GM21528 (cell line): ENCODE results near the gene SGK2.

Experiments
- ATAC-seq: cut with Tn5 transposase; IDR thresholded peaks from one replicate; pipeline ENCODE4 v1.9.1; 2021; ENCODE audit warnings: mild to moderate bottlenecking, moderate library complexity; ENCODE audit not compliant: unreplicated experiment, low FRiP score

Gene SGK2

DNA sequence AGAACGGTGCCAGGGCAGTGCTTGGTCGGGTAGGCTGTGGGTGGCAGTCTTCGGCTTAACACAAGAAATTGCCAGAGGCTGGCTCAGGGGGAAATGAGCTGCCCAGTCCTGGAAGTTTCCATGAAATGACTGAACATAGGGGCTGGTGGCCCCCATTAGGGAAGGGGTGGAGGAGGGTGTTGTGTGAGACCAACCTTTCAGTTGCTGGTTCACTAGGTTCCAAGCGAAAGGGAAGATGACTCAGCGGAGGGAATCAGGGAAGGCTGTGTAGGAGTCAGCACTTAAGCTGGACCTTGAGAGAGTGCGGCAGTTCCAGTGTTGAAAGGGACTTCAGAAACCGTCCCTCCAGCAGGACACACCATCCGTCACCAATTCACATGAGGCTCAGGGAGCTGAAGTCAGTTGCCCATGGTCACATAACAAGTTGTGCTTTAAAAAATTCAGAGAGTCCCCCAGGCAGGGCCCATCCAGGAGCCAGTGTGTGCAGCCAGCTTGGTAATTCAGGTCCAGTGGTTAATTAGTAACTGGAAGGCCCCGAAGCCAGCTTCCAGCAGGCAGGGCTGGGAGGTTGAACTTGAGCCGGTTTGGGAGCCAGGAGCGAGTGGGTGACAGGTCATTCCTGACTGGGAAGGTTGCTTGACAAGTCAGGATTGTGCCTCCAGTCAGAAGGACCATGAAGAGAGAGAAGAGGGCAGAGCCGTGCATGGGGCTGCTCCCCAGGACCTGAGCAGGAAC lies at the start of gene SGK2:
TSS of gene SGK2 (plus strand) at position 616 of the 735 bp plus-strand sequence. CDS start 7,469 bp downstream, outside the sequence.
- no peak for ATAC-seq

DNA sequence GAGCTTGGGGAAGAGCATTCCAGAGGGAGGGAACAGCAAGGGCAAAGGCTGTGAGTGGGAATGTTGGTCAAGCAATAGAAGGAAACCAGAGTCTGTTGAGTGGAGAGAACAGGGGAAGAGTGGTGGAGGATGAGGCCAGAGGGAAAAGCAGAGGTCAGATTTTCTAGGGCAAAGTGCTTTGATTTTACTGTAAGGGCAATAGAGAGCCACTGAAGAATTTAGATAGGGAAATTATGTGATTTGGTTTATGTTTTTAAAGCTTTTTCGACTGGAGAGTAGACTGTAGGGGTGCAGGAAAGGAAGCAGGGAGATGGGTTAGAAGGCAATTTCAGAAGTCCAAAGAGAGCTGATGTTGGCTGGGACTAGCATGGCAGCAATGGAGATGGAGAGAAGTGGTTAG lies 46.9 kb upstream of the SGK2 start:
- ATAC-seq: no peak

DNA sequence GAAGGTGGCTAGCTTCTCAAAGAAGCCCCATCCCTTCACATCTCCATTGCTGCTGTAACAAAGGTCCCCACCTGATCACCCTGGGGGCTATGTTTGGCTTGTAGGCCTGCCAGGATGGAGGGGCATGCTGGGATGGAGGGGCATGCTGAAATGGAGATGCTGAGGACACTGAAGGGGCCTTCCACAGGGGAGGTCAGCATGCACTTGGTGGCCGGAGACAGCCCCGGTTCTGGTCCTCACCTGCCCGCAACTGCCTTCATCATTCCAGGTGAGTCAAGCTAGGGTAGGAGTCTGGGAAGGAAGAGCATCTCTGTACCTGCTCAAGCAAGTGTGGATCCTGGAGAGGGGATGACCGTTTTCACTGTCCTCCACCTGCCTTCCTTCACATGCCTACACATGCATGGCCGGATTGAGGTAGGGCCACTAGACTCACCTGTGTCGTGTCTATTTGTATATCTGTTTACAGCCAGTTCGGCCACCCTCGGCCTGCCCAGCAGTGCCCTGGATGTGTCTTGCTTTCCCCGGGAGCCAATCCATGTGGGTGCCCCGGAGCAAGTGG lies 45.4 kb upstream of the SGK2 start:
- ATAC-seq: no peak

DNA sequence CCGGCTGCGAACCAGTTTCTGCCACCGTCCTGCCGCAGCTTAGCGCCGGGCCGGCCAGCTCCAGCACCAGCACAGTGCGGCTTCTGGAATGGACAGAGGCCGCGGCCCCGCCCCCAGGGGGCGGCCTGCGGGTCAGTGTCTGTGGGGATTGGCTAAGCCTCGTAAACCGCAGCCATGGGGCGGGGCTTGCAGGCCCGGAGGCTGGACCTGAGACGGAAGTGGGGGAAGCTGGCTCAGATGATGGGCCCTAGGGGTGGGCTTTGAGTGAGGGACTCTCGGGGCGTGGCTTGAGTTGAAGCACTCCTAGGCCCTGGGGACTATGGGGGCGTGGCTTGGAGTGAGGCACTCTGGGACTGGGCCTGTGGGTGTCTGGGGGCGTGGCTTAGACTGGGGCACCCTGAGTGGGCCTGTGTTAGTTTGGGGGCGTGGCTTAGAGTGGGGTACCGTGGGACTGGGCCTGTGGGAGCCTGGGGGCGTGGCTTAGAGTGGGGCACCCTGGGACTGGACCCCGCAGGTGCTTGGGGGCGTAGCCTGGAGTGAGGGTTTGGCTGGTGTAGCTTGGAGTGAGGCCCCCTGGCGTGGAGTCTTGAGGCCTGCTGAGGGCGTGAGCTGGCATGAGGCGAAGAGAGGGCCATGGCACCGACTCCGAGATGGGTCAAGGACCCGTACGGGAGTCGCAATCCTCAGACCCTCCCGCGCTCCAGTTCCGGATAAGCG lies 44.7 kb upstream of the SGK2 start:
- ATAC-seq: peak; percentile 83

DNA sequence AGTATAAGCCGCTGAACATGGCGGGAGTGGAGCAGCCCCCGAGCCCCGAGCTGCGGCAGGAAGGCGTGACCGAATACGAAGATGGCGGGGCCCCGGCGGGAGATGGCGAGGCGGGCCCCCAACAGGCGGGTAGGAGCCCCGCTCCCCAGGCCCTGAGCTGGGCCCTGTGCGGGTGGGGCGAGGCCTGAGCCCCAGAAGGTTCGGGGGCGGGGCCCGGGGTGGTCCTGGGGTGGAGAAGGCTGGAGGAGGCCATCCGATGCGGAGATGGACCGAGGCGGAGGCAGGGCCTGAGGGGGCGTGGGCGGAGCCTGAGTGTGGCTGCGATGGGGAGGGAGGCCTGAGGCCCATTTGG lies 44.2 kb upstream of the SGK2 start:
- ATAC-seq: peak; percentile 24

DNA sequence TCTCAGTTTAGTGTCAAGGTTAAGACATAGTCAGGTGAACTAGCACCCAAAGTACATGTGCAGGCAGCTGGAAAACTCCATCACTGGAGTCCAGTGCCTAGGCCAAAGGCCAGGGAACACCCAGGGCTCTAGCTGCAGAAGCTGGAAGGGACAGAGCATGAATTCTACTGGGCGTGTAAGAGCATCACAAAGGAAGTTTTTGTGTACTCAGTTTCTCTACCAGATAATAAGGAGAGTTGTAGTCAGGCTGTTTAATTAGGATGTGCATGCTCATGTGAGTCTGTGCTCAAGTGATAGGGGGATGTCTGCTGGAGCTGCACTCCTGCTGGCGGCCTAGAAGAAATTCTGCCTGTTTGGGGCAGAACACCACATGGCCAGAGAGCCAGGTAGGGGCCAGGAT lies 43.2 kb upstream of the SGK2 start:
- no peak for ATAC-seq

DNA sequence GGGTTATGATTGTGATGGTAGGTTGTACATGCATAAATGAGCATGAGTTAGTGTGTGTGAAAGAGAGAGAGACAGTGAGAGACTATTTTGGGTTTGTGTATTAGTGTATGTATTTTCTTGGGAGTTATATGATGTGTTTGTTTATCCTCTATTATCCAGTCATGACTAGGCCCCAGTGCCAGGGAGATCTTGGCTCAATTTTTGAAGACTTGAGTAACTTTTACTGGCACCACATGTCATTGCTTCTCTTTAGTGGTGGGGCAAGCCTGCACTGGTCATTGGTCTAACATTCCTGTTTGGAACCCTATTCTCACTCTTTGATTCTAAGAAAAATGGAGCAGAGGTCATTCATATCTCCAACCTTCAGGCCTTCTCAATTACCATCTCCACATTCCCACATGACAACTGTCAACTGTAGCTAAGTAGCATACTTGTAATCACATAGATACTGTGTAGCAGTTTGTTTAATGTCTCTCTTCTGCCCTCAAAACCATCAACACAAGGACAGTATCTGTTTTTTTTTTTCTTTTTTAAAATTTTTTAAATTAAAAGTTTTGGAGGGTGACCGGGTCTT lies 42.5 kb upstream of the SGK2 start:
- ATAC-seq: no peak

DNA sequence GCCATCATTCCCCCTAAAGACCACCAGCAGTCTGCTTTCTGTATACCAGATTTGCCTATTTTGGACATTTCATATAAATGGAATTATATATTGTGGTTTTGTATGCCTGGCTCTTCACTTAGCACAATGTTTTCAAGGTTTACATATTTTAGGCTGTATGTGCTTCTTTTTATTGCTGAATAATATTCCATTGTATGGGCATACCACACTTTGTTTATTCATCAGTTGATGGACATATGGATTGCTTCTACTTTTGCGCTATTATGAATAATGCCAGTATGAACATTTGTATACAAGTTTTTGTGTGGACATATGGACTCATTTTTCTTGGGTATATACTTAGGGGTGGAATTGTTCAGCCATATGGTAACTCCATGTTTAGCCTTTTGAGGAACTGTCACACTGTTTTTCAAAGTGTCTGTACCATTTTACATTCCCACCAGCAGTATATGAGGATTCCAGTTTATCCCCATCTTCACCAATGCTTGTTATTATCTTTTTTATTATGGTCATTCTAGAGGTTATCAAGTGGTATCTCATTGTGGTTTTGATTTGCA lies 38.7 kb upstream of the SGK2 start:
- ATAC-seq: no peak

DNA sequence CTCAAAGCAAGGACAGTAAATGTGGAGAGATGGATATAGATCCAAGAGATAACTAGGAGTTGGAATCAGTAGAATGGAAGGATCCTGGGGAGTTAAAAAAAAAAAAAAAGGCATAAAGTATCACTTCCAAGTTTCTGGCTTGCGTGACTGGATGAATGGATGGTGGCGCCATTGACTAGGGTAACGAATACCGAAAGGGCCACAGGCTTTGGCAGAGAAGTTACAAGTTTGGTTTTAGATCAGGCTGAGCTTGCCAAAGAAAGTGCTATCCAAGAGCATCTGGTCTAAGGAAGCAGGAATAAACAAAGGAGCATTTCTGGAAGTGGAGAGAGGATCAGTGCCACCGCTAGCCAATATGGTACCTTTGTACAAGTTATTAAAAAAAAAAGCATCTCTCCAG lies 33.8 kb upstream of the SGK2 start:
- no peak for ATAC-seq

DNA sequence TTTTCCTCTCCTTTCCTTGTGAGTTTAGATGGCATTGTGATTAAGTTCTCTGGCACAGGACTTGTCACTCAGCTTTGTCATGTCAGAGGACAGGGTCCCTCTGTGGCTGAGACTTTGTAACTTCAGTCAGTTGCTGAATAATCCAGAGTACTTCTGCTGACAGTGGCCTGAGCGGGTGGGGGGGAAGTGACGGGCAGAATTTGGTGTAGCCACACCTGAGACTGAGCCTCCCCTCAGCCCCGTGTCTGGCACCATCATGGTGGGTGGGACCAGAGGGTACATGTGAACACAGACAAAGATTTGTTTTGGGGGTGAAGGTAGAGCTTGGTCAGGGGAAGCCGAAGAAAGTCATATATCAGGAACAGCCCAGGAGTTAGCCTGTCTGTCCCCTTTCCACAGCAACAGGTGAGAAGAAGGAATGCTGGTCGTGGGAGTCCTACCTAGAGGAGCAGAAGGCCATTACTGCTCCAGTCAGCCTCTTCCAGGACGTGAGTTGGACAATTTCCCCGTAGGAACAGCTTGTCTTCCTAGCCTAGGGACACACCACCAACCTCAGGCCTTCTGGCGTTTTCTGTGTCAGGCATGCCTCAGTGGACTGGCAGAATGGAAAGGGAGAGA lies 30.5 kb upstream of the SGK2 start:
- ATAC-seq: no peak

DNA sequence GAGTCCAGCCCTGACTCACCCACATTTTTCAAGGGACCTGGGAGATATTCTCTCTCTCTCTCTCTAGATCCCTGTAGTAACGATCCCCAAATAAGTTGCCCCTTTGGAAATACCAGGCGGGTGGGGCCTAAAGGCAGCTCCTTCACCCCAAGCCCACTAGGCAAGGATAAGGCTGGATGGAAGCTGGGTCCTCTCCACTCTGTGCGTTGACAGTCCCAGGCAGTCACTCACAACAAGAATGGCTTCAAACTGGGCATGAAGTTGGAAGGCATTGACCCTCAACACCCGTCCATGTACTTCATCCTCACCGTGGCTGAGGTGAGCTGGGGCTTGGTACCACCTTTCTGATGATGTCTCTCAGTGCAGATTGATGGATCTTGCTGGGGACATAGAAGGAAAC lies 29.8 kb upstream of the SGK2 start:
- no peak for ATAC-seq

DNA sequence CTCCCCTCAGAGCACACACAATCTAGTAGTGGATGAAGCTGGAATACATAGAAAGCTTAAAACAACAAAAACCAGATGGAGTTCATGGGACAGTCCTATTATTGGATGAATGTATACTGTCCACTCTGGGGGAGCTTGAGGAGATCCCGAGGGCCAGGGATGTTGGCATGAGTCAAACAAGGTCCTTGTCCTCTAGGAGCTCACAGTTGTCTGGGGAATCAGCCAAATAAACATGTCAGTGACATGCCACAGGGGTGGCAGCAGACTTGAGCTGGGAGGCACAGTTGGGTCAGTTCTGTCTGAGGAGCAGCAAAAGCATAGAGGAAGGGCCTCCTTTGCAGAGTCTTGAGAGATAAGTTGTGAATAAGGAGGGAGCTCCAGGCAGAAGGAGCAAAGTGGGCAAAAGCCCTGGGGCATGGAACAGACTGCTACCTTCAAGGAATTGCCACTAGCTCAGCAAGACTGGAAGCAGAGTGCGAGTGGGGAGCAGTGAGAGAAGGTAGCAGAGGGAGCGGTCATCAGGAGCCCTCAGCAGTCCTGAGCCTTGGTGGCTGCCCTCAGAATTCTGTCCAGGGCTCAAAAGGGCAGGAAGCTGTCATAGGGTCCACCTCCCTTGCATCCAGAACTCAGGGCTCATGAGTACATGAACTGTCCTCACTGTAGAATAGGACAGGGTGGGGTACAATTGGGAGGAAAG lies 29.2 kb upstream of the SGK2 start:
- ATAC-seq: no peak

DNA sequence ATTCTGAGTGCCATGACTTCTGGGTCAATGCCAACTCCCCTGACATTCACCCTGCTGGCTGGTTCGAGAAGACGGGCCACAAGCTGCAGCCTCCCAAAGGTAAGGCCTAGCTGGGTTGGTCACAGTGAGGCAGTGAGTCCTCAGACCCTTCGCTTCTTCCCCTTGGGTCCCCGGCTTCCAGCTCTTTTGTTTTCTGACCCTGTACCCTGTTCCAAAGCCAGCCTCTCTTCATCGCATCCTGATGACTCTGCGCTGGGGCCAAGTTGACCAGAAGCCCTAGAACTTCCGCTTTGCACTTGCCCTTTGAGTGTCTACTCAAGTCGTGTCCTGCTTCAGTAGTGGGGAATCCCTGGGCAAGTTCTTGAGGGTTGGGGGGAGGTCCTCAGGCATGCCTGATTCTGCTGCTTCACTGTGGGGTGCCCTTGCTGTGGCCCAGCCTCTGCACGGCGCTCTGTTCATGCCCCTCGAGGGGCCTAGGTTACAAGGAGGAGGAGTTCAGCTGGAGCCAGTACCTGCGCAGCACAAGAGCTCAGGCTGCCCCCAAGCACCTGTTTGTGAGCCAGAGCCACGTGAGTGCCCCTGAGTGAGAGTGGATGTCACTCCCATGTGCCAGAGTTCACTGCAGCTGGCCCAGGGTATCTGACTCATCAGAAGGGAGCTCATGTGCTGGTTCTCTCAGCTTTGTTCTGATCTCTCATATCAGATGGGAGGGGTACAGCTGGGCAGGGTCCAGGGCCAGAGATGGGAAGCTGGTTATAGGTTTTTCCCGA lies 28.3 kb upstream of the SGK2 start:
- no peak for ATAC-seq

DNA sequence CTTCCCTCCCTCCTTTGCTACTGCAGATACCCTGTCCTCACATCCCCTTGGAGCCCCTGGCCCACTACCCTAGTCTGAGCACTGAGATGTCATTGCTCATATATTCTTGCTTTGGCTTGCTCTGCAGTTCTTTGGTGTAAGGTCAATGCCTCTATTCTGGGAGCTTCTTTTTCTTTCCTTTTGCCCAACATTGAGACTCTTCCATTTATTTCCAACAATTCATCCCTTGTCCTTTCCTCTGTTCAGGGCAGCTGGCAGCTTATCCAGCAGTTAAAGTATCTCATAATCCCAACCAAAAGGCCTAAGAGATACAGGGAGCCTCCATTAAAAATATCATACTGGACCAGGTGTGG lies 27.8 kb upstream of the SGK2 start:
- no peak for ATAC-seq

DNA sequence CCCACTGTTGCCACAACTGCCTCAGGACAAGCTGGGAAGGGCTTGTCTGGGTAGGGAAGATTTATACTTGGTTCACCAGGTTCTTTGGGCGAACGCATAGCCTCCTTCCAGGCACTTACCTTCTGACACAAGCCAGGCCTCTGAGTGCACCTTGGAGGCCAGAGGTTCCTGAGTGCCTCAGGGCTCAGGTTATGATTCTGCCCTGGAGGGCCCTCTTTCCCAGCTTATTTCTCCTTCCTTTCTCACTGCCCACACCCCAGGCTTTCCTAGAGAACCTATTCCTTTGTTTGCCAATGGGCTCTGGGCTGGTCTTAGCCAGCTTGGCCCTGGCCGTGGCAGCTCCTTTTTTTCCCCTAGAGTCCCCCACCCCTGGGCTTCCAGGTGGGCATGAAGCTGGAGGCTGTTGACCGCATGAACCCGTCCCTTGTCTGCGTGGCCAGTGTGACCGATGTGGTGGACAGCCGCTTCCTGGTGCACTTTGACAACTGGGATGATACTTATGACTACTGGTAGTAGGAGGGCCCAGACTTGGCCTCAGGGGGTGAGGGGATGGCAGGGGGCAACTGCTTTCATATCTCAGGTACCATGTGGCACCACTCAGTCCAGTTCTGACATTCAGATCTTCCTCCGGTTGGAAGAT lies 26.3 kb upstream of the SGK2 start:
- no peak for ATAC-seq

DNA sequence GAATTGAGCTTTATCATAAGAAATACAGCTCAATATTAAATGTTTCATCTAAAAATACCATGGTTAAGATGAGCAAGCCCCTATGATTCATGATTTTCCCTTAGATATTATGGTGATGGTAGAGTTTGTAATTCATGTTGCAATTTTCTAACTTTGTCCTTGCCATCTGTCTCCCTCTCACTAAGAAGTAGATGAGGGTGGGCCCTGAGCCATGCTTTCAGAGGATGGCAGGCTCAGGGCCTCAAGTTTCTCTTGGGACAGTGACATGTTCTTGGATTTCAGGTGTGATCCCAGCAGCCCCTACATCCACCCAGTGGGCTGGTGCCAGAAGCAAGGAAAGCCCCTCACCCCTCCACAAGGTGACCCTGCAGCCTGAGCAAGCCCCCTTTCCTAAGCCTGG lies 25.8 kb upstream of the SGK2 start:
- ATAC-seq: no peak

DNA sequence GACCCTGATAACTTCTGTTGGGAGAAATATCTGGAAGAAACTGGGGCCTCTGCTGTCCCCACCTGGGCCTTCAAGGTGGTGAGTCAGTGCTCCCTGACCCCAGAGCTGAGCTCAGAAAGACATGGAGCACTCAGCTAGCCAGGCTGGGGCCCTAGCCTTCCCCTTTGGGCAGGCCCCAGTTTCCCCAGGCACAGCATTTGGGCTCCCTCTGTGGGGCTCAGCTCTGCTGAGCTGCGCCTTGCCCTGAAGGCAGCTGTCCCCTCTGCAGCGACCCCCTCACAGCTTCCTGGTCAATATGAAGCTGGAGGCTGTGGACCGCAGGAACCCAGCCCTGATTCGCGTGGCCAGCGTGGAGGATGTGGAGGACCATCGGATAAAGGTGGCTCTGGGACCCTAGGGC lies 24.8 kb upstream of the SGK2 start:
- ATAC-seq: no peak

DNA sequence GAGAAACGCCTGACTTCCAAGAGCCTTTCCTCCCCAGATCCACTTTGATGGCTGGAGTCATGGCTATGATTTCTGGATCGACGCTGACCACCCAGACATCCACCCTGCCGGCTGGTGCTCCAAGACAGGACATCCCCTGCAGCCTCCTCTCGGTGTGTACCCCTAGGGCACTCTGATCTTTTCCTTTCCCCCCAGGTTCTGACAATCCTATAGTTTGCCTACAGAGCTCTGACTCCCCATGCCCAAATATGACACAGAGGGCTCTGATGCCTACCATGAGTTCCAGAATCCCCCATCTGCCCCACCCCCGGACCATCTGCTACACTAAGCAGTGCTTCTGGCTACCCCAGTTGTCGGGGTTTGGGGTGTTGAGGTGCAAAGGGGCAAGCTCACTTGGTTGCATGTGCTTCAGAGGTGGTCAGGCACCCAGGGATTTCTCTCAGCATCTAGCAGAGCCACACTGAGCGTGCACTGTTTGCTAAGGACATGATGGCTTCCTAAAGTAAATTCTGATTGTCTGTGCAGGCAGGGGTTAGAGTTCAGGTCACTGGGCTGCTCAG lies 24.0 kb upstream of the SGK2 start:
- ATAC-seq: no peak
